Common myeloid progenitor, CD34-positive (primary cell): ENCODE data around the gene DOK3.

Source experiments
- CTCF ChIA-PET: fragments of 350-600 bp; sonication (Branson Sonifier 250); formaldehyde crosslinking; loops from one replicate; lab custom pipeline; 2021; ENCODE audit warnings: antibody characterized with exemption; lab: Charles Lee
- POLR2A ChIA-PET: fragments of 350-600 bp; sonication (Branson Sonifier 250); formaldehyde crosslinking; loops from one replicate; lab custom pipeline; 2021; ENCODE audit warnings: antibody characterized with exemption; lab: Charles Lee
- DNase-seq, 3 donors: peaks; one replicate each; pipeline versions ENCODE4 v3.0.0 to v3.0.0-alpha.2; 2013
- H3K27ac ChIP-seq, 2 experiments: 1 replicate in 1 of 2; 2 replicates in 1 of 2; pipeline ENCODE4 v1.7.0; 2013; ENCODE audit warnings: inconsistent platforms in 2 of 2, low read length in 2 of 2, mild to moderate bottlenecking in 2 of 2, low read depth in 1 of 2, moderate library complexity in 1 of 2; ENCODE audit not compliant: severe bottlenecking in 2 of 2, insufficient read depth in 1 of 2, poor library complexity in 1 of 2
- H3K27me3 ChIP-seq, 5 experiments: replicated peaks in 2 of 5; 1 replicate in 3 of 5; 2 replicates in 2 of 5; pipeline versions ENCODE4 v1.6.1 to v1.7.0; 2013; ENCODE audit warnings: low read length in 4 of 5, mild to moderate bottlenecking in 2 of 5, moderate library complexity in 2 of 5, inconsistent platforms in 1 of 5; ENCODE audit not compliant: insufficient read depth in 5 of 5, control insufficient read depth in 4 of 5
- H3K36me3 ChIP-seq, 4 experiments: 1 replicate in 2 of 4; 2 replicates in 2 of 4; pipeline versions ENCODE4 v1.6.1 to v1.7.0; 2013; ENCODE audit warnings: low read length in 3 of 4, control low read depth in 1 of 4, mild to moderate bottlenecking in 1 of 4; ENCODE audit not compliant: control insufficient read depth in 4 of 4, insufficient read depth in 4 of 4
- H3K4me1 ChIP-seq, 4 experiments: 1 replicate in 3 of 4; 2 replicates in 1 of 4; pipeline versions ENCODE4 v1.6.1 to v1.7.1; 2013; ENCODE audit warnings: low read length in 3 of 4, mild to moderate bottlenecking in 3 of 4, control low read depth in 1 of 4, inconsistent platforms in 1 of 4, moderate library complexity in 1 of 4; ENCODE audit not compliant: control insufficient read depth in 4 of 4, insufficient read depth in 4 of 4; ENCODE audit errors: control extremely low read depth in 1 of 4
- H3K4me3 ChIP-seq, 7 experiments: 1 replicate in 4 of 7; 2 replicates in 3 of 7; pipeline versions ENCODE4 v1.5.1 to v1.7.0; 2013; ENCODE audit warnings: mild to moderate bottlenecking in 7 of 7, low read length in 6 of 7, moderate library complexity in 6 of 7, inconsistent platforms in 2 of 7, low read depth in 2 of 7, control low read depth in 1 of 7; ENCODE audit not compliant: insufficient read depth in 4 of 7, control insufficient read depth in 1 of 7; ENCODE audit errors: extremely low read depth in 1 of 7
- H3K9me3 ChIP-seq, 5 experiments: 1 replicate in 4 of 5; 2 replicates in 1 of 5; pipeline versions ENCODE4 v1.6.1 to v1.7.1; 2013; ENCODE audit warnings: low read length in 4 of 5, mild to moderate bottlenecking in 2 of 5, inconsistent platforms in 1 of 5, low read depth in 1 of 5, moderate library complexity in 1 of 5; ENCODE audit not compliant: control insufficient read depth in 4 of 5, insufficient read depth in 2 of 5; ENCODE audit errors: control extremely low read depth in 1 of 5
- WGBS: methylation state at CpG from one replicate; pipeline ENCODE4 v1.1.5; 2013; ENCODE audit not compliant: insufficient coverage; 5-methylcytosine and 5-hydroxymethylcytosine counted together

DOK3 gene

DNA sequence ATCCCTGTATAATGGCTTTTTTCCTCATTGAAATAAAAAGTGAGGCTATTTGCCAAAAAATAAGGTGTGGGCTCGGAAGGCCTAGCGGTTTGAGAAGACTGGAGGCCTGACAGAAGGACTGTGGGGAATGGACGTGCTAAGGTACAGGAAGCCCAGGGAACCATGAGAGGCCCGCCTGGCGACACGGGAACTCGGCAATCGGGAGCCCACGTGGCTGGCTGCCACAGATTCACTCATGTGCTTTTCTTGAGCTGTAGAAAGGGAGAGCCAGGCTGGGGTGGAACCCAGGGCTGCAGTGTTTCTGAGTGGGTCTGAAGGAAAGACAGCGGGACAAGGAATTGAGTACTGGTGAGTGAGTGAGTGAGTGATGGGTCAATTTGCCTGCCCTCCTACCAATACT is 19.0 kb upstream of the DOK3 start:
- DNase-seq = no peak
- CTCF ChIA-PET = interaction anchor here (0.6 kb wide), 1 partner anchor 126 kb away, joined by 3 read pairs; no protein-coding TSS in a partner anchor
- WGBS = 93% methylated on average over 3 of the region's 10 CpGs
- POLR2A ChIA-PET = no interaction called here
- H3K27ac ChIP-seq = no peak overlapping the region
- H3K4me1 ChIP-seq = no peaks in the 10 kb centered on the region
- no peak overlapping the region for H3K4me3 ChIP-seq
- no peaks in the 10 kb centered on the region for H3K27me3 ChIP-seq
- H3K36me3 ChIP-seq = peaks cover 33 to 96% (median 75%) of the 10 kb centered on the region in 4 experiments
- no peaks in the 10 kb centered on the region for H3K9me3 ChIP-seq

GRCh38 chr5:177527595-177527994 is 18.0 kb upstream of the DOK3 start:
- no peak for DNase-seq
- ChIA-PET CTCF (interaction anchor here (1.2 kb wide), 1 partner anchor 26 kb away, joined by 3 read pairs; no protein-coding TSS in a partner anchor), POLR2A (no interaction called here)
- H3K4me1 ChIP-seq = no peaks in the 10 kb centered on the region
- H3K9me3 ChIP-seq = no peaks in the 10 kb centered on the region
- H3K27me3 ChIP-seq = no peaks in the 10 kb centered on the region
- WGBS = 100% methylated on average over 7 of the region's 8 CpGs
- peaks cover 33 to 96% (median 72%) of the 10 kb centered on the region in 4 experiments for H3K36me3 ChIP-seq
- no peak overlapping the region for H3K4me3 ChIP-seq
- H3K27ac ChIP-seq = no peak overlapping the region

- H3K4me1 ChIP-seq = peaks cover 0 to under 1% (median 0%) of the 10 kb centered on the region in 4 experiments
- POLR2A ChIA-PET = no interaction called here
These were observed 17.2 kb upstream of the DOK3 start for GRCh38 chr5:177526791-177527190.

DNA sequence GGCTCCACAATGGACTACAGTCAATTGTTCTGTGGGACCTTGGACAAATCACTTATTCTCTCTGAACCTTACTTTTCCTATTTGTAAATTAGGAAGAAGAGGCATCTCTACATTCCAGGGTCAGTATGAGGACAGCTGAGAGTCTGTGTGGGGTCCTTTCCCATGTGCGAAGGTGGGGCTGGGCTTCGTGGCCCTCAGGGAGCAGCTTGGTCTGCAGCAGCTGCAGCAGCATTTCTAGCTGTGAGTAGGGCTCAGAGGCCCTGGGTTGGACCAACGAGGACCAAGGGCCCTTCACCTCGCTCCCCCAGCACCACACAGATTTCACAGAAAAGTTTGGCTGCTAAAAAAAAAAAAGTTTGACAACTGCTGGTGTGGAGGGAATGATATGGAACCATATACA is 16.6 kb upstream of the DOK3 start:
- peaks cover 0 to 6% (median 0%) of the 10 kb centered on the region in 4 experiments for H3K4me1 ChIP-seq
- POLR2A ChIA-PET = no interaction called here
- WGBS = 100% methylated on average over 2 of the region's 4 CpGs
- no peak overlapping the region for H3K27ac ChIP-seq
- CTCF ChIA-PET = interaction anchor here (1.6 kb wide), 1 partner anchor 10 kb away, joined by 4 read pairs; no protein-coding TSS in a partner anchor
- no peaks in the 10 kb centered on the region for H3K9me3 ChIP-seq
- H3K27me3 ChIP-seq = no peaks in the 10 kb centered on the region
- H3K4me3 ChIP-seq = no peak overlapping the region
- no peak for DNase-seq
- H3K36me3 ChIP-seq = peaks cover 32 to 91% (median 74%) of the 10 kb centered on the region in 4 experiments

More at GRCh38 chr5:177526791-177527190, 17.2 kb upstream of the DOK3 start:
- Histone ChIP-seq H3K27ac (no peak overlapping the region), H3K4me3 (no peak overlapping the region), H3K27me3 (no peaks in the 10 kb centered on the region), H3K9me3 (no peaks in the 10 kb centered on the region), H3K36me3 (peaks cover 32 to 91% (median 71%) of the 10 kb centered on the region in 4 experiments)
- CTCF ChIA-PET = interaction anchor here (1.2 to 1.6 kb wide), 2 partner anchors 11 to 25 kb away, joined by 3 to 4 read pairs; no protein-coding TSS in a partner anchor
- no peak for DNase-seq
- 97% methylated on average over 6 of the region's 6 CpGs for WGBS

- WGBS = 96% methylated on average over 10 of the region's 10 CpGs
- CTCF ChIA-PET = interaction anchor here (1.1 to 1.4 kb wide), 3 partner anchors 11 to 46 kb away, joined by 3 to 4 read pairs (median 3); no protein-coding TSS in a partner anchor
- no peak overlapping the region for H3K4me3 ChIP-seq
- H3K9me3 ChIP-seq = no peaks in the 10 kb centered on the region
- peak in 2 of 3 donors; percentile 6 to 25 for DNase-seq
- no peak overlapping the region for H3K27ac ChIP-seq
- peaks cover 0 to 8% (median 6%) of the 10 kb centered on the region in 4 experiments for H3K4me1 ChIP-seq
- no peaks in the 10 kb centered on the region for H3K27me3 ChIP-seq
- peaks cover 29 to 91% (median 74%) of the 10 kb centered on the region in 4 experiments for H3K36me3 ChIP-seq
- POLR2A ChIA-PET = no interaction called here
These were observed 15.5 kb upstream of the DOK3 start for GRCh38 chr5:177524941-177525655.

DNA sequence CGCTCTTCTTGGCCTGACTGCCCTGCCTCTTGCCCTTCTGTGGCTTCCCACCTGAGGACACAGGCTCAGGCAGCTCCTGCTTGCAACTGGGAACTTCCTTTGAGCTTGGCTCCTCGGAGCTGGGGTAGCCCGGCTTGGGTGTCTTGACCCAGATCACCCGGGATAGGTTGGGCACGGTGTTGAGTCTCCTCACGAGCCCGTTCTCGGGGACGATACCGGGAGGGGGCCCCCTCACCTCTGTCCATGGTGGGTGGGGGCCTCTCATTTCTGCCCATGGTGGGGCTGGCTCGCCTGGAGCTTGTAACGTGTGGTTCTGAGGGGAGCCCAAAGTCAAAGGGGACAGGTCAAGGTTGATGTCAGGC is 14.9 kb upstream of the DOK3 start:
- H3K27ac ChIP-seq = no peak overlapping the region
- peaks cover 25 to 91% (median 72%) of the 10 kb centered on the region in 4 experiments for H3K36me3 ChIP-seq
- ChIA-PET CTCF (interaction anchor here (1.2 to 1.4 kb wide), 2 partner anchors 13 to 46 kb away, joined by 3 to 4 read pairs; no protein-coding TSS in a partner anchor), POLR2A (no interaction called here)
- H3K9me3 ChIP-seq = no peaks in the 10 kb centered on the region
- no peaks in the 10 kb centered on the region for H3K27me3 ChIP-seq
- H3K4me1 ChIP-seq = peaks cover 0 to 12% (median 7%) of the 10 kb centered on the region in 4 experiments
- WGBS = over 99% methylated on average over 12 of the region's 12 CpGs
- H3K4me3 ChIP-seq = no peak overlapping the region
- DNase-seq = no peak
